B cell (primary cell): Measurements from ENCODE around the gene ZNF213.
A peak's percentile ranks its signal among the peaks of the same experiment; 100 is the strongest.

Source experiments
- CTCF ChIP-seq: fragments of 200-600 bp; IDR thresholded peaks from one replicate; pipeline ENCODE4 v1.8.0; 2022; ENCODE audit warnings: antibody characterized with exemption, mild to moderate bottlenecking
- EZH2 ChIP-seq: IDR thresholded peaks from 2 replicates; pipeline ENCODE4 v1.6.1; 2012; ENCODE audit warnings: borderline replicate concordance, low read depth, mild to moderate bottlenecking, moderate library complexity, low read length; ENCODE audit not compliant: insufficient read depth, poor library complexity, severe bottlenecking

GRCh38 chr16:3095869-3096268 lies 39.0 kb upstream of the ZNF213 start:
- TF ChIP-seq CTCF (peak; percentile 59), EZH2 (no peak)
